GM19463 (cell line): ENCODE measurements around the gene MMP25.
"Not testable (repeated sequence)": the region's sequence is repeated elsewhere in the genome, so short reads cannot be mapped to it uniquely, and the experiment has no call there.

Experiments
- ATAC-seq: cut with Tn5 transposase; IDR thresholded peaks from one replicate; pipeline ENCODE4 v1.9.1; 2021; ENCODE audit warnings: mild to moderate bottlenecking, moderate library complexity; ENCODE audit not compliant: unreplicated experiment

MMP25 gene

GRCh38 chr16:3054965-3055733, 8.8 kb downstream of the MMP25 start:
- no peak for ATAC-seq

- not testable (repeated sequence) for ATAC-seq
Observed at GRCh38 chr16:3055734-3056115, 9.4 kb downstream of the MMP25 start.

- no peak for ATAC-seq
Observed at GRCh38 chr16:3056336-3057180, 10.2 kb downstream of the MMP25 start.

- ATAC-seq: no peak
Observed at GRCh38 chr16:3057181-3058138, 11.1 kb downstream of the MMP25 start.

- ATAC-seq: peak; percentile 23
Observed at GRCh38 chr16:3058139-3059030, 12.0 kb downstream of the MMP25 start.

GRCh38 chr16:3059041-3059722, 12.8 kb downstream of the MMP25 start:
- peak; percentile 83 for ATAC-seq

GRCh38 chr16:3059723-3060242, 13.4 kb downstream of the MMP25 start:
- no peak for ATAC-seq

GRCh38 chr16:3060339-3061127, 14.2 kb downstream of the MMP25 start:
- ATAC-seq: no peak

GRCh38 chr16:3062553-3062952, 16.2 kb downstream of the MMP25 start:
- ATAC-seq: no peak

- no peak for ATAC-seq
Observed at GRCh38 chr16:3063625-3064386, 17.4 kb downstream of the MMP25 start.

GRCh38 chr16:3065069-3065741, 18.8 kb downstream of the MMP25 start, which contains the start of gene IL32:
TSS of gene IL32 (plus strand) at chr16:3065640. CDS start at chr16:3065812, 172 bp downstream.
- peak; percentile 54 for ATAC-seq

GRCh38 chr16:3065742-3066439, 19.5 kb downstream of the MMP25 start:
- peak; percentile 12 for ATAC-seq

GRCh38 chr16:3066440-3066748, 20.0 kb downstream of the MMP25 start:
- no peak for ATAC-seq

- no peak for ATAC-seq
Observed at GRCh38 chr16:3068487-3068886, 22.1 kb downstream of the MMP25 start.

- ATAC-seq: not testable (repeated sequence)
Observed at GRCh38 chr16:3069146-3069545, 22.8 kb downstream of the MMP25 start.

GRCh38 chr16:3070608-3071111, 24.3 kb downstream of the MMP25 start:
- no peak for ATAC-seq
